NCI-H1436 (cell line): Measurements from ENCODE around the gene KCNK18.
A peak's percentile ranks its signal among the peaks of the same experiment; 100 is the strongest.
"Not testable (repeated sequence)": the region's sequence is repeated elsewhere in the genome, so short reads cannot be mapped to it uniquely, and the experiment has no call there.

Source experiments
- DNase-seq: peaks from one replicate; lab custom pipeline; 2025; lab: John Stamatoyannopoulos, UW

KCNK18 gene

GRCh38 chr10:117221156-117221711, 23.9 kb downstream of the KCNK18 start:
- peak; percentile 92 for DNase-seq

DNA sequence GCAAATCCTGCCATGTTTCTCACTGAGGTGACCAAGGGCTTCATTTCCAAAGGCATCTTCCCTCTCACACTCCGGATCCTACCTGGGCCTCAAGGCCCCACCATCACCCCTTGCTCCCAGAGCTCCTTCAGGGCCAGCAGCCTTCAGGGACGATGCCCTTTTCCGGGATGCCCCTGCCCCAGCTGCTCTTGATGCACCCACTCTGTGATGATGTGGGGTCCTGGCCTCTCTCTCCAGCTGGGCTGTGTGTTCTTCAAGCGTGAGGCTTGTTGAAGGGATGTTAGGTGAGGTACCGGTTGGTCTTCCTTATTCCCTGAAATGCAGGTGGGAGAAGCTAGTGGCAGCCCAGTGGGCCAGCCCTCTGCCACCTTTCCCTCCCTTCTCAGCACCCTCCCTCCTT, 25.3 kb downstream of the KCNK18 start:
- DNase-seq: no peak

- DNase-seq: no peak
Measured at GRCh38 chr10:117222976-117223692, 25.8 kb downstream of the KCNK18 start.

- DNase-seq: no peak
Measured at GRCh38 chr10:117223693-117224430, 26.6 kb downstream of the KCNK18 start.

DNA sequence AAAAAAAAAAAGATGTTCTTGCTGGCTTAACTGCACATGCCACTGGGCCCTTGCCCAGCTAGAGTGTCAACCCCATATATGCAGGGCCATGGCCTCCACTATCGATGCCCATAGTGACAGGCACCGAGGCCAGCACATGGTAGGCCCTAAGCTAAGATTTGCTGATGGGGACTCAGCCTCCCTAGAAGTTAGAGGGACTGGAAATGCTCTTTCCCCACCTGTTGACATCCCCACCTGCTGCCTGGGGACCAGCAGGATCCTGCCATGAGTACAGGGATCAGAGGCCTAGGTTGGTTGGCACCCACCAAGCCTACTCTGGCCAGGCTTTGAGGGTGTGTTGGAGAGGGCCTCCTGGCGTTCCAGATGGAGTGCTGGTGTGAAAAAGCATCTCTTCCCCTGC, 27.6 kb downstream of the KCNK18 start:
- no peak for DNase-seq

- no peak for DNase-seq
Measured at GRCh38 chr10:117226813-117227451, 29.6 kb downstream of the KCNK18 start.

GRCh38 chr10:117228210-117228609, 30.9 kb downstream of the KCNK18 start:
- DNase-seq: no peak

DNA sequence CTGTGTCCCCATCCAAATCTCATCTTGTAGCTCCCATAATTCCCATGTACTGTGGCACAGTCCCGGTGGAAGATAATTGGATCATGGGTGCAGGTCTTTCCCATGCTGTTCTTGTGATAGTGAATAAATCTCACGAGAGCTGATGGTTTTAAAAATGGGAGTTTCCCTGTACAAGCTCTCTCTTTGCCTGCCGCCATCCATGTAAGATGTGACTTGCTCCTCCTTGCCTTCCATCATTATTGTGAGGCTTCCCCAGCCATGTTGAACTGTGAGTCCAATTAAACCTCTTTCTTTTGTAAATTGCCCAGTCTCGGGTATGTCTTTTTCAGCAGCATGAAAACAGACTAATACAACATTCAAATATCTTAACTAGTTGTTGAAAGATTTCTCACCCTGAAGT, 32.8 kb downstream of the KCNK18 start:
- not testable (repeated sequence) for DNase-seq

DNA sequence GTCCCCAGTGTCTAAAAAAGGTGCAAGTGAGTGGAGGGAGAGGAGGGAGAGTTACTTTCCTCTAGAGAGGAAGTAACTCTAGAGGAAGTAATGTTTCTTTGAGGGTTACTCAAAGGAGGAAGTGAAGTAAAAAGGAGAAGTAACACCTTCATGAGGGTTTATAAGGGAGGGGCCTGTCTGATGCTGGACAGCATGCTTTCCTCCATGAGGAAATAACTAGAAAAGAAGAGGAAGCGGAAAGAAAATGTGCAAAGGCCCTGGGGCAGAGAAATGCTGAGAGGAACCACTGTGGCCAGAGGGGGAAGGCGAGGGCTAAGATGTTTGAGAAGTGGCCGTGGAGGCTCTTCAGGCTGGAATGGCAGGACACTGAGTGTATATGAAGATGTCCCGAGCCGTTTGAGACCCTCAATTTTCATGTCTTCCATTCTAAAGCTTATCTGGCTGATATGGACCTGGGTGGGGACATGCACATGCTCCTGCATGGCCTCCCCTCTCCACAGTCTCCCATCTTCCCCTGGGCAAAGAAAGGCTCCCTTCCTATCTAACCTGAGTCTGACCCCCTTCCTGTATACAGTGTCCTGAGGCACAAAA, 40.2 kb downstream of the KCNK18 start:
- no peak for DNase-seq

DNA sequence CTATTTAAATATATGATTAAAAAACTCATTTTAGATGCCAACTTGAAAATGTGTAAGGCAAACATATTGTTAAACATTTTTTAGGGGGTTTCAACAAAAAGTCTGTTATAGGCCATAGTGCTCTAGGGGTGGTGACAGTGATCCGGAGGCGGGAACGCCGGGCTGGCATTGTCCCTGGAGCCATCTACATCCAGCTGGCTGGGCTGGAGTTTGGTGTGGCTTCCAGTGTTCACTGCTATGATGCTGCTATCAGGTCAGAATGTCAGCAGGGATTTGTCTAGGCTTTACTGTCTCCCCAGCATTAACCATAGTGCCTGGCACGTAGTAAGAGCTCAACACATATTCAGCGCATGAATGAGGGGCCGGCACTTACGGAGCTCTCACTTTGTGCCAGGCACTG, 41.8 kb downstream of the KCNK18 start:
- no peak for DNase-seq

DNA sequence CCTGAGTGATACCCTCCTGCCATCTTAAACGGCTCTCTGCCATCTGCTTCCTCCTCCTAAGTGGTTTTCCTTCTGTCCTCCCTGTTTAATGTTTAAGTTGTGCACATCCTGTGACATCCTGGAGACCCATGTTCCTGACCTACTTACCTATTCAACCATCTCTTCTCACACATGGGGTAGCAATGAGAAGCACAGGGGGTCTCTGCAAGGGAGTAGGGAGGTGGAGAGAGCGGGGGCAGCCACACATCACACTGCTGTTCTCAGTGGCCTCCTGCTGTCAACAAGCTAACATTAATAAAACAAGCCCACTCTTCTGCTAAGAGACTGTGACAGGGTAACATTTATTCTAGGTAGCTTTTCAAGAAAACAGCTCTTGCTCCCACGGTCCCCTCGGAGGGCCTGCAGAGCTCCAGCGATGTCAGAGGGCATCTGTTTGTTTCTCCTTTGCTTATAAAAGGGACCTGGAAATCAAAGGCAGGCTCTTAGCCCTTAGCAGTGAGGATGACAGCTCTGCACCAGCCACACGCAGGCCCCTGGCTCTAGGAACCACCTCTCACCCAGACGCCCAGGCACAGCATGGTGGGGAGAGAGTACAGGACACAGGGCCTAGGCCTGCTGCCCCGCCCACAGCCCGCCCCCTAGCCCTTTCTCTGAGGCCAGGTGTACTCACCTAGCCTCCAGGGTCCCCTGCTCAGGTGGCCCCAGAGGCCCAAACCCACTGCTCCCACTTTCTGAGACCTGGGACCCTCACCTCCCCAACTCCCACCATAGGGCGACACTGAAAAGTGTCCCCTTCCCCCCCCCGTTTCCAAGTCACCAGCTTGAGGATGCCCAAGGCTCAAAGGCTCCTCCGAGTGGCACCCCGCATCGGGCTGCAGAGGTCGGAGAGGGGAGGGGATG, 42.7 kb downstream of the KCNK18 start:
- no peak for DNase-seq

- peak; percentile 59 for DNase-seq
Measured at GRCh38 chr10:117240621-117241529, 43.6 kb downstream of the KCNK18 start, which contains the start of gene SLC18A2. Gene SLC18A2 (plus strand): TSS chr10:117241114. CDS start chr10:117241694, 580 bp downstream.

- no peak for DNase-seq
Measured at GRCh38 chr10:117241541-117242462, 44.5 kb downstream of the KCNK18 start.

GRCh38 chr10:117242463-117242832, 45.2 kb downstream of the KCNK18 start:
- no peak for DNase-seq

- DNase-seq: no peak
Measured at GRCh38 chr10:117246997-117247671, 49.8 kb downstream of the KCNK18 start.

DNA sequence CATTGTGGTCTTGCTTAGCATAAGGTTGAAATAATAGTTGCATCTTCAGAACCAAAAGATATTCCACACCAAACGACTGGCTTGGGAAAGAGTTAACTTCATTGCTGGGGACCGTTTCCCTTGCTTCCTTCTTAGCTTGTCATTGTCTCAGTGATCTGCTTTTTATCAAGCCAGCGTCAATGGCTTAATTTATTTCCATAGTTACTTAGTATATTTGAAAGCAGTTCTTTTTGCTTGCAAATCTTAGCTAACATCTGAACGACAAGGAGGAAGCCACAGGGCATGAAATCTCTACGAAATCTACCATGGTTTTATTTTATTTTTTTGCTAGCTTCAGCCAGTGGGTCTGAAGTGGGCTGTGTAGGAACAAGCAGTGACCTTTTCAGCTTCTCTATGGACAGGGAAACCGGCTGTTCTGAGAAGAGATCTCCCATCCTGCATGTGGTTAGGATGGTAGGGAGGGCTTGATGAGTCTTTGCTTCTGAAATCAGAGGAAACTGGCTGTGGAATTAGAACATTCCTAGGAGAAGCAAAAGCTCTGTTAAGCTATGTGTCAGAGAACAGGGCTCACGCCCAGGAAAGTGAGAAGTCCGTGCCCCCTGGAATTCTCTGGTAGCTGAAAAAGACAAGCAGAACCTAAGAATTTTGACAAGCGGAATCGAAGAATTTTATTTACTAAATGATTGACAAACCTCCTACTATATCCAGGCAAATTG, 51.6 kb downstream of the KCNK18 start:
- no peak for DNase-seq

GRCh38 chr10:117249493-117250093, 52.3 kb downstream of the KCNK18 start:
- no peak for DNase-seq
